Omental fat pad (tissue), 4 donors: Measurements from ENCODE around the gene MZB1. TPM values are rescaled to one million over a fixed set of nuclear protein-coding genes. Genes with fewer than 3 reads are reported as not detected.

Source experiments
- ATAC-seq: fragments of 150-250 bp; one replicate; pipeline ENCODE4 v1.9.1; 2016; ENCODE audit warnings: mild to moderate bottlenecking, moderate library complexity; ENCODE audit not compliant: low FRiP score
- DNase-seq: peaks from one replicate; pipeline ENCODE4 v3.0.0-alpha.2; 2019; ENCODE audit warnings: low spot score
- CTCF ChIP-seq, 3 donors: fragments of 450-650 bp; IDR thresholded peaks; one replicate each; pipeline ENCODE4 v1.5.1; 2016 to 2017; ENCODE audit warnings: antibody characterized with exemption in 3 of 3, mild to moderate bottlenecking in 3 of 3, moderate library complexity in 2 of 3
- total RNA-seq, 4 donors: library from RNA; depleted of rRNA; stranded (reverse); fragments of >200 nt; gene quantifications; one replicate each; pipeline ENCODE4 v1.1.0, GENCODE V29; 2016

MZB1 gene, protein sequence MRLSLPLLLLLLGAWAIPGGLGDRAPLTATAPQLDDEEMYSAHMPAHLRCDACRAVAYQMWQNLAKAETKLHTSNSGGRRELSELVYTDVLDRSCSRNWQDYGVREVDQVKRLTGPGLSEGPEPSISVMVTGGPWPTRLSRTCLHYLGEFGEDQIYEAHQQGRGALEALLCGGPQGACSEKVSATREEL
- total RNA-seq: 1 to 10 TPM; 1.1 to 7.0 (median 2.9) TPM

GRCh38 chr5:139389701-139390638 lies at the start of gene MZB1:
MZB1 (minus strand) TSS chr5:139389913; CDS start chr5:139389856, 57 bp downstream.
- ATAC-seq: no peak
- no peak for TF ChIP-seq CTCF (IDR thresholded peaks at IDR 0.05)
- DNase-seq: no peak

DNA sequence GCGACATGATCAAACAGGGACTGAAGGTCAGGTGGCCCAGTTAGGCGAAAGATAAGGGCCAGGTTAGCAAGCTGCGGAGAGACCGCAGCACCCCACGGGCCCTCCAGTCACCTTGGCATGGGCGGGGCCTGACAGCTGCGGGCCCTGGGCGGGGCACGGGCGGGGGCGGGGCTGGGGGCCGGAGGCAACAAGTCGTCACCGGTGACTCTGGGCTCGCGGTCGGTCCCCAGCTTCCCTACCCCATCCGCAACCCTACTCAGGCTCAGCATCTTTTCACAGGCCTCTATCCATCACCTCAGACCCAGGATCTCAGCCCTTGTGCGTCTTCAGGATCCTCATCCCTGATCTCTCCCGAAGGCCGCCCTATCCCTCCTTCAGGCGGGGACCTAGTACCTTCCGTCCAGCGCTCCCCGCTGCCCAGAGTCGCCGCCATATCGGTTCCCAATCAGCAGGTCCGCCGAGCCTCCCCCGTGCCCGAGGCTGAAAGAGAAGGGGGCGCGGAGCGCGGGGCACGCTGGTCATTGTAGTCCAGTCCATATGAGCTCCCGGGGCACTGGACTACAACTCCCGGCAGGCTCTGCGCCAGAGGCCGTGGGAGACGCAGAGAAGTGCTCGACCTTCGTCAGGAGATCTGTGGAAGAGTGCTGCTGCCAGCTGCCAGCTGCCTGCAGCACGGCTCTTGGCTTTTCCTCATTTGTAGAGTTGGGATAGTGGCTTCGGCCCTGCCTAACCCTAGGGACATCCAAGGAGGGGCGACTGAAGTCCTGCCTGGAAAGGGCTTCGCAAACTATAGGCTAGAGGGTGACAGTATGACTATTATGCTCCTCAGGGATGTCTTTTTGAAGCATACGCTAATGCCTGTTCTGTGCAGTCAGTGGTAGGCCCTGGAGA lies 49.5 kb upstream of the MZB1 start, which contains the start of gene DNAJC18:
Gene DNAJC18 (minus strand): TSS at position 513 of the 891 bp plus-strand sequence. CDS start 80 bp downstream, at position 433.
- peak; percentile 99 for ATAC-seq
- TF ChIP-seq CTCF (IDR thresholded peaks at IDR 0.05): no peak

GRCh38 chr5:139438707-139439012 lies 48.9 kb upstream of the MZB1 start:
- no peak for TF ChIP-seq CTCF (IDR thresholded peaks at IDR 0.05)
- ATAC-seq (no peak), DNase-seq (no peak)

More for the DNA sequence above, 49.5 kb upstream of the MZB1 start, which contains the start of gene DNAJC18:
- DNase-seq: peak; percentile 86

GRCh38 chr5:139435676-139436075 lies 46.0 kb upstream of the MZB1 start:
- DNase-seq (no peak), ATAC-seq (no peak)
- TF ChIP-seq CTCF (IDR thresholded peaks at IDR 0.05): no peak

- no peak for ATAC-seq
- TF ChIP-seq CTCF (IDR thresholded peaks at IDR 0.05): no peak
- no peak for DNase-seq
Measured at GRCh38 chr5:139431706-139432105, 42.0 kb upstream of the MZB1 start.

- DNase-seq (no peak), ATAC-seq (no peak)
- TF ChIP-seq CTCF (IDR thresholded peaks at IDR 0.05): no peak
Measured at GRCh38 chr5:139430015-139430414, 40.3 kb upstream of the MZB1 start.
